ENCODE results near the gene KRTAP1-1.
"Not testable (repeated sequence)": the region's sequence is repeated elsewhere in the genome, so short reads cannot be mapped to it uniquely, and the experiment has no call there.

GRCh38 chr17:41088760-41089352, 47.6 kb upstream of the KRTAP1-1 start:
- TF ChIP-seq EZH2phosphoT487 (IDR thresholded peaks at IDR 0.05; ENCODE audit: borderline replicate concordance, low read length); EZH2 (IDR thresholded peaks at IDR 0.05; ENCODE audit: low read length, unreplicated experiment): not testable (repeated sequence)

Data from PC-3 (cell line).